Body of pancreas (tissue), 4 donors: ENCODE data around the gene DGCR8.

Experiments
- POLR2A ChIP-seq, 3 donors: fragments of 450-650 bp; IDR thresholded peaks; one replicate each; pipeline ENCODE4 v1.6.1; 2016; ENCODE audit warnings: antibody characterized with exemption in 3 of 3, mild to moderate bottlenecking in 2 of 3
- TF ChIP-seq, protein P1 (sequence below), 7 experiments: fragments of 450-650 bp in 4 of 7; fragments of 200-600 bp in 3 of 7; sonication (generic) in 3 of 7; IDR thresholded peaks; one replicate each; pipeline ENCODE4 v1.5.1; 2016 to 2019; ENCODE audit warnings: antibody characterized with exemption in 7 of 7

DNA sequence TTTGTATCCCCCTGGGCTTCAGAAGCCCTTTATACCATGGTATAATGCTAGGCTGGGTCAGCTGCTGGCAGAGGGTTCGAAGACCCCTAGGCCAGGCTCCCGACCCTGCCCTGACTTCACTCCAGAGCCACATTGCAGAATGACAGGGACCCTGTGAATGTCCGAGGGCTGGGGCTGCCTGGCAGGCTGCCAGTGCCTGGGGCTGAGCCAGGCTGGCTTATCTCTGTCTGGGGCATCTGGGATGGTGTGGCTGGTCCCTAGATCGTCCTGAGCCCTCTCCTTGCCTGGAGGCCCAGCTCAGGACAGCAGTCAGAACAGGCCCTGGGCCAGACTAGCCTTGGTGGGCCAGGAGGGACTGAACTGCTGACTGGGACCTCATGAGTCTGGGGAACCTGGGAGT lies 55.2 kb downstream of the DGCR8 start:
- TF ChIP-seq, protein P1, sequence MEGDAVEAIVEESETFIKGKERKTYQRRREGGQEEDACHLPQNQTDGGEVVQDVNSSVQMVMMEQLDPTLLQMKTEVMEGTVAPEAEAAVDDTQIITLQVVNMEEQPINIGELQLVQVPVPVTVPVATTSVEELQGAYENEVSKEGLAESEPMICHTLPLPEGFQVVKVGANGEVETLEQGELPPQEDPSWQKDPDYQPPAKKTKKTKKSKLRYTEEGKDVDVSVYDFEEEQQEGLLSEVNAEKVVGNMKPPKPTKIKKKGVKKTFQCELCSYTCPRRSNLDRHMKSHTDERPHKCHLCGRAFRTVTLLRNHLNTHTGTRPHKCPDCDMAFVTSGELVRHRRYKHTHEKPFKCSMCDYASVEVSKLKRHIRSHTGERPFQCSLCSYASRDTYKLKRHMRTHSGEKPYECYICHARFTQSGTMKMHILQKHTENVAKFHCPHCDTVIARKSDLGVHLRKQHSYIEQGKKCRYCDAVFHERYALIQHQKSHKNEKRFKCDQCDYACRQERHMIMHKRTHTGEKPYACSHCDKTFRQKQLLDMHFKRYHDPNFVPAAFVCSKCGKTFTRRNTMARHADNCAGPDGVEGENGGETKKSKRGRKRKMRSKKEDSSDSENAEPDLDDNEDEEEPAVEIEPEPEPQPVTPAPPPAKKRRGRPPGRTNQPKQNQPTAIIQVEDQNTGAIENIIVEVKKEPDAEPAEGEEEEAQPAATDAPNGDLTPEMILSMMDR (IDR thresholded peaks at IDR 0.05): no peak
- no peak for TF ChIP-seq POLR2A (IDR thresholded peaks at IDR 0.05)
